Suprapubic skin (tissue), 4 donors: Measurements from ENCODE around the gene KAZALD1. TPM values are rescaled to one million over a fixed set of nuclear protein-coding genes. Genes with fewer than 3 reads are reported as not detected.

Source experiments
- DNase-seq, 2 donors: peaks; one replicate each; pipeline ENCODE4 v3.0.0-alpha.2; 2019; ENCODE audit warnings: low spot score in 2 of 2
- H3K27ac ChIP-seq: fragments of 200-600 bp; sonication (generic); one replicate; pipeline ENCODE4 v1.5.1; 2019
- H3K27me3 ChIP-seq: fragments of 200-600 bp; sonication (generic); one replicate; pipeline ENCODE4 v1.5.1; 2019
- H3K36me3 ChIP-seq: fragments of 200-600 bp; sonication (generic); one replicate; pipeline ENCODE4 v1.5.1; 2019
- H3K4me1 ChIP-seq: fragments of 200-600 bp; sonication (generic); one replicate; pipeline ENCODE4 v1.5.1; 2019
- H3K4me3 ChIP-seq: fragments of 200-600 bp; sonication (generic); one replicate; pipeline ENCODE4 v1.5.1; 2019; ENCODE audit warnings: mild to moderate bottlenecking
- H3K9me3 ChIP-seq: fragments of 200-600 bp; sonication (generic); one replicate; pipeline ENCODE4 v1.5.1; 2019
- CTCF ChIP-seq, 2 donors: fragments of 200-600 bp in 1 of 2; fragments of 450-650 bp in 1 of 2; sonication (generic) in 1 of 2; IDR thresholded peaks; one replicate each; pipeline ENCODE4 v1.5.1; 2016 to 2019; ENCODE audit warnings: antibody characterized with exemption in 2 of 2, mild to moderate bottlenecking in 1 of 2, moderate library complexity in 1 of 2
- EP300 ChIP-seq: sonication (generic); formaldehyde crosslinking; IDR thresholded peaks from one replicate; pipeline ENCODE4 v1.6.1; 2017; ENCODE audit warnings: antibody characterized with exemption
- POLR2A ChIP-seq, 2 donors: fragments of 450-650 bp; IDR thresholded peaks; one replicate each; pipeline ENCODE4 v1.6.1; 2017; ENCODE audit warnings: antibody characterized with exemption in 2 of 2, mild to moderate bottlenecking in 2 of 2, moderate library complexity in 2 of 2
- POLR2AphosphoS5 ChIP-seq, 3 donors: sonication (generic); formaldehyde crosslinking; IDR thresholded peaks; one replicate each; pipeline ENCODE4 v1.6.1; 2017; ENCODE audit warnings: antibody characterized with exemption in 3 of 3
- WGBS: methylation state at CpG from one replicate; pipeline ENCODE4 v1.1.5; 2018; 5-methylcytosine and 5-hydroxymethylcytosine counted together
- total RNA-seq, 4 donors: library from RNA; depleted of rRNA; stranded (reverse); fragments of >200 nt; gene quantifications; one replicate each; pipeline ENCODE4 v1.1.0, GENCODE V29; 2016

The KAZALD1 gene
- total RNA-seq, 4 donors from 2014 or later = 1.6 to 4.2 (median 2.5) TPM

- TF ChIP-seq POLR2A (IDR thresholded peaks at IDR 0.05) (no peak), CTCF (IDR thresholded peaks at IDR 0.05) (peak; percentile 5 to 57)
- H3K27me3 ChIP-seq = peaks cover 15% of the 10 kb centered on the region
- 17% methylated on average over 14 of the region's 63 CpGs for WGBS
These were observed 652 bp downstream of the KAZALD1 start for GRCh38 chr10:101062232-101063049.

GRCh38 chr10:101063050-101063525 is 1.3 kb downstream of the KAZALD1 start:
- no peak overlapping the region for H3K27ac ChIP-seq
- H3K27me3 ChIP-seq = peaks cover 15% of the 10 kb centered on the region
- 44% methylated on average over 12 of the region's 19 CpGs for WGBS
- peak overlapping the region; percentile 66 for H3K4me3 ChIP-seq
- DNase-seq = no peak
- TF ChIP-seq POLR2A (IDR thresholded peaks at IDR 0.05) = no peak
- no peak for TF ChIP-seq CTCF (IDR thresholded peaks at IDR 0.05)
- no peak for TF ChIP-seq EP300
- no peak for TF ChIP-seq POLR2AphosphoS5 (IDR thresholded peaks at IDR 0.05)
- no peaks in the 10 kb centered on the region for H3K9me3 ChIP-seq
- H3K36me3 ChIP-seq = no peaks in the 10 kb centered on the region
- H3K4me1 ChIP-seq = peaks cover 66% of the 10 kb centered on the region

More at GRCh38 chr10:101062232-101063049, 652 bp downstream of the KAZALD1 start:
- peak in 1 of 2 donors; percentile 76 for DNase-seq
- H3K4me3 ChIP-seq = peak overlapping the region; percentile 66
- H3K4me1 ChIP-seq = peaks cover 63% of the 10 kb centered on the region
- peak overlapping the region; percentile 89 for H3K27ac ChIP-seq
- no peaks in the 10 kb centered on the region for H3K9me3 ChIP-seq
- H3K36me3 ChIP-seq = no peaks in the 10 kb centered on the region

GRCh38 chr10:101063548-101064414 is 2.0 kb downstream of the KAZALD1 start:
- H3K27ac ChIP-seq = no peak overlapping the region
- H3K4me1 ChIP-seq = peaks cover 66% of the 10 kb centered on the region
- H3K4me3 ChIP-seq = no peak overlapping the region
- H3K27me3 ChIP-seq = peaks cover 15% of the 10 kb centered on the region
- no peaks in the 10 kb centered on the region for H3K36me3 ChIP-seq
- no peak for DNase-seq
- no peaks in the 10 kb centered on the region for H3K9me3 ChIP-seq
- WGBS = 62% methylated on average over 15 of the region's 15 CpGs
- TF ChIP-seq POLR2AphosphoS5 (IDR thresholded peaks at IDR 0.05) (no peak), POLR2A (IDR thresholded peaks at IDR 0.05) (no peak), CTCF (IDR thresholded peaks at IDR 0.05) (no peak), EP300 (no peak)

- no peaks in the 10 kb centered on the region for H3K9me3 ChIP-seq
- peaks cover 66% of the 10 kb centered on the region for H3K4me1 ChIP-seq
- no peak for DNase-seq
- no peaks in the 10 kb centered on the region for H3K36me3 ChIP-seq
- peaks cover 15% of the 10 kb centered on the region for H3K27me3 ChIP-seq
- no peak overlapping the region for H3K4me3 ChIP-seq
- no peak for TF ChIP-seq POLR2A (IDR thresholded peaks at IDR 0.05)
- no peak for TF ChIP-seq CTCF (IDR thresholded peaks at IDR 0.05)
- TF ChIP-seq POLR2AphosphoS5 (IDR thresholded peaks at IDR 0.05) = no peak
- WGBS = 94% methylated on average over 9 of the region's 9 CpGs
- no peak overlapping the region for H3K27ac ChIP-seq
These were observed 2.7 kb downstream of the KAZALD1 start for GRCh38 chr10:101064415-101065030.
